Activated CD8-positive, alpha-beta memory T cell treated with anti-CD3 and anti-CD28 coated beads, Interleukin-2, amount 50 U/mL, for 24 hours (primary cell): ENCODE data around the gene SMYD4.

Experiments used
- DNase-seq: peaks from one replicate; pipeline ENCODE4 v3.0.0-alpha.2; 2020; ENCODE audit errors: extremely low read depth

Gene SMYD4

DNA sequence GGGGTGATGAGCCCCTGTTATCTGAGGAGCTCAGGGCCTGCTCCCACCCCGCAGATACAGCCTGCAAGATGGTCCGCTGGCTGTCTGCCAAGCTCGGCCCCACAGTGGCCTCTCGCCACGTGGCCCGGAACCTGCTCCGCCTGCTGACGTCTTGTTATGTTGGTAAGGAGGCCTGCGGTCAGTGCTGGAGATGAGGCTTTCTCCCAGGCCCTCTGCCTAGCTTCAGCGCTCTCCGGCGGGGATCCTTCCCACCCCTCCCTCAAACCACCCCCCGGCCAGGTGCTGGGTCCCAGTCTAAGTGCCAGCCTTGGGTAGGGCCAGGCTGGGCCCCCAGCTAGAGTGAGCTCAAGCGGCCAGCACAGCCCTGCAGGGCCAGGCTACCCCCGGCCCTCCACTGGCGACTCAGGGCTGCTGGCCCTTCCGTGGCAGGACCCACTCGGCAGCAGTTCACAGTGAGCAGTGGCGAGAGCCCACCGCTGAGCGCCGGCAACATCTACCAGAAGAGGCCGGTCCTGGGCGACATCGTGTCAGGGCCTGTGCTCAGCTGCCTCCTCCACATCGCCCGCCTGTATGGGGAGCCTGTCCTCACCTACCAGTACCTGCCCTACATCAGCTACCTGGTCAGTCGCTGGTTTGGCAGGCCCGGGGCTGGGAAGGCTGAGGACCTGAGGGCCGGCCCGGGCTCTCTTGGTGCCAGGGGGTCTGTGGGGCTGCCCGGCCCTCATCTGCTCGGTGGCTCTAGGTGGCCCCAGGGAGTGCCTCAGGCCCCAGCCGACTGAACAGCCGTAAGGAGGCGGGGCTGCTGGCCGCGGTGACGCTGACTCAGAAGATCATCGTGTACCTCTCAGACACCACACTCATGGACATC is 99.1 kb downstream of the SMYD4 start:
- no peak for DNase-seq

- no peak for DNase-seq
Measured at GRCh38 chr17:1729966-1730325, 99.8 kb downstream of the SMYD4 start.
